Naive thymus-derived CD4-positive, alpha-beta T cell (primary cell): ENCODE results near the gene TUBGCP6. TPM values are rescaled to one million over a fixed set of nuclear protein-coding genes. Genes with fewer than 3 reads are reported as not detected.

Source experiments
- ATAC-seq: fragments of 150-1000 bp; cut with Tn5 transposase; 2 replicates; pipeline ENCODE4 v1.10.0; 2021; ENCODE audit warnings: mild to moderate bottlenecking, moderate library complexity
- CTCF ChIA-PET: fragments of 350-600 bp; sonication (Branson Sonifier 250); formaldehyde crosslinking; loops from one replicate; lab custom pipeline; 2021; ENCODE audit warnings: antibody characterized with exemption; lab: Charles Lee
- POLR2A ChIA-PET: fragments of 350-600 bp; sonication (Branson Sonifier 250); formaldehyde crosslinking; loops from one replicate; lab custom pipeline; 2021; ENCODE audit warnings: antibody characterized with exemption, inconsistent platforms; lab: Charles Lee
- DNase-seq, 9 donors: peaks; one replicate each; pipeline versions ENCODE4 v3.0.0 to v3.0.0-alpha.2; 2020 to 2022; ENCODE audit warnings: mixed read lengths in 1 of 9
- H3K27ac ChIP-seq: one replicate; pipeline ENCODE4 v1.7.0; 2013; ENCODE audit warnings: mild to moderate bottlenecking, low read depth, low read length, moderate library complexity
- H3K27me3 ChIP-seq, 2 donors: one replicate each; pipeline ENCODE4 v1.7.0; 2013; ENCODE audit warnings: low read length in 2 of 2, mild to moderate bottlenecking in 2 of 2, moderate library complexity in 2 of 2; ENCODE audit not compliant: control insufficient read depth in 2 of 2, insufficient read depth in 2 of 2
- H3K36me3 ChIP-seq, 3 experiments: 1 replicate in 2 of 3; 2 replicates in 1 of 3; pipeline ENCODE4 v1.7.0; 2013; ENCODE audit warnings: low read length in 3 of 3, mild to moderate bottlenecking in 3 of 3, moderate library complexity in 1 of 3; ENCODE audit not compliant: insufficient read depth in 3 of 3, control insufficient read depth in 2 of 3
- H3K4me1 ChIP-seq, 2 donors: one replicate each; pipeline ENCODE4 v1.7.0; 2013; ENCODE audit warnings: low read length in 2 of 2, mild to moderate bottlenecking in 2 of 2, moderate library complexity in 1 of 2; ENCODE audit not compliant: control insufficient read depth in 2 of 2, insufficient read depth in 2 of 2
- H3K4me3 ChIP-seq: 2 replicates; pipeline ENCODE4 v1.7.0; 2013; ENCODE audit warnings: mild to moderate bottlenecking, low read length
- H3K9me3 ChIP-seq, 3 experiments: 1 replicate in 2 of 3; 2 replicates in 1 of 3; pipeline ENCODE4 v1.7.0; 2013; ENCODE audit warnings: low read length in 3 of 3; ENCODE audit not compliant: control insufficient read depth in 2 of 3
- H3K27ac Mint-ChIP-seq, 9 donors: one replicate each; pipeline ENCODE4 v1.8.0; 2020 to 2022; ENCODE audit warnings: mixed read lengths in 9 of 9, mild to moderate bottlenecking in 8 of 9, moderate library complexity in 5 of 9, inconsistent platforms in 2 of 9
- H3K27me3 Mint-ChIP-seq, 5 donors: one replicate each; pipeline ENCODE4 v1.8.0; 2021 to 2022; ENCODE audit warnings: mixed read lengths in 5 of 5, mild to moderate bottlenecking in 1 of 5
- H3K36me3 Mint-ChIP-seq, 5 donors: one replicate each; pipeline ENCODE4 v1.8.0; 2020 to 2022; ENCODE audit warnings: mixed read lengths in 5 of 5, mild to moderate bottlenecking in 3 of 5, inconsistent platforms in 1 of 5
- H3K4me1 Mint-ChIP-seq, 7 donors: one replicate each; pipeline ENCODE4 v1.8.0; 2020 to 2022; ENCODE audit warnings: mixed read lengths in 7 of 7, mild to moderate bottlenecking in 3 of 7, inconsistent platforms in 1 of 7
- H3K4me3 Mint-ChIP-seq, 10 donors: one replicate each; pipeline ENCODE4 v1.8.0; 2020 to 2022; ENCODE audit warnings: mild to moderate bottlenecking in 10 of 10, mixed read lengths in 10 of 10, moderate library complexity in 6 of 10, inconsistent platforms in 2 of 10
- H3K9me3 Mint-ChIP-seq, 11 donors: one replicate each; pipeline ENCODE4 v1.8.0; 2020 to 2022; ENCODE audit warnings: mixed read lengths in 11 of 11, mild to moderate bottlenecking in 4 of 11, inconsistent platforms in 1 of 11, moderate library complexity in 1 of 11
- intact Hi-C, 2 donors: fragments of 100-400 bp; cut with micrococcal nuclease; formaldehyde crosslinking; loops; one replicate each; pipeline ENCODE4 v1.15.1; 2023
- polyA plus RNA-seq, 2 donors: library from polyadenylated mRNA; unstranded; fragments of 300-500 nt; fragmentation: Illumina TruSeq; gene quantifications; one replicate each; pipeline ENCODE4 v1.2.3, GENCODE V29; 2021
- total RNA-seq, 6 experiments: library from RNA in 5 of 6; stranded (reverse) in 5 of 6; gene quantifications; 1 replicate in 5 of 6; 2 replicates in 1 of 6; pipeline ENCODE4 v1.2.3 and lab custom pipeline; 2021 to 2026

TUBGCP6 gene
- total and polyA plus RNA-seq, 7 experiments from 2014 or later, result 15.2 to 146 (median 123) TPM

DNA sequence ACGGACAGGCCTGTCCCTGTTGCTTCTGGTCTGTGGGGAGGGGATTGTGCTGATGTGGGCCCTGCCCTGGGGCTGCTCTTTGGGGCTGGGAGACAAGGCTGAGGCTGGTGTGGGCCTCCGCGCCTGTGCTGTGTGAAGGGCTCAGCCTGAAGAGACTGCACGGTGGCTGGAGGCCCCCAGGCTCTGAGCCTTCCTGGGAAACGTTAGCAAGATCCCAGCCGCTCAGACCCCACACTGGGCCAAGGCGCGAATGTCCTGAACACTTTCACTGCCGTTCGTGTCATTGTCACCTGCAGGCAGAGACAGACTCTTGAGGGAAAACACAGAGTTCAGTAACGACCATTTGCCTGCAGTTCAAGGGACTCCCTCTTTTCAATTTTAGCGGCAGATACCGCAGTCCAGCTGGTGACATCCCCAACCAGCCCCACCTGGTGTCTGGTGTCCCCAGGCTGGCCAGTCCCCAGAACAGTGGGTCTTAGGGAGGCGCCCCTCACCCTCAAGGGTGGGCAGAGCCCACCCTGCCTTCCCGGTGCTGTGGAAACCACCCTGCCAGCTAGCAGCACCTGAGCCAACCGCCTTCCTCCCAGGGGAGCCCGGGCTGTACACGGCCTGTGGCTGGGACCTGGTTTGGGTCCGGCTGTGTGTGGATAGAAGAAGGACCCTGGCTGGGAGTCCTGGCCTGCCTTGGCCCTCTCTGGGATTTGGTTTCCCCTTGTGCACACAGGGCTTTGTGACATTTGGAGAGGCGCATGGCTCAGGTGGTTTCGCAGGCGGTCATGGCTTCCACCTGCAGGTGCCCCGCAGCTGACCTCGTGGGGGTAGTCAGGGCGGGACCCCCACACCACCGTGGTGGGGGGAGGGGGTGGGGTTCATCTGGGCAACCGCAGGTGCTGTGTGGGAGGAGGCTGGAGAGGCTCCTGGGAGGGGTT, 68.6 kb downstream of the TUBGCP6 start:
- H3K9me3 Mint-ChIP-seq, result peaks cover 0 to 3% (median 0%) of the 10 kb centered on the region in 11 donors
- H3K36me3 ChIP-seq, result no peaks in the 10 kb centered on the region
- H3K9me3 ChIP-seq, result no peaks in the 10 kb centered on the region
- no peaks in the 10 kb centered on the region for H3K4me1 ChIP-seq
- H3K36me3 Mint-ChIP-seq, result no peaks in the 10 kb centered on the region
- peaks cover under 1 to 37% (median 13%) of the 10 kb centered on the region in 5 donors for H3K27me3 Mint-ChIP-seq
- no peak overlapping the region for H3K27ac ChIP-seq
- H3K27ac Mint-ChIP-seq, result no peak overlapping the region
- no peak overlapping the region for H3K4me3 Mint-ChIP-seq
- DNase-seq (no peak), ATAC-seq (no peak)
- ChIA-PET POLR2A (interaction anchor here (2.0 kb wide), 1 partner anchor 11 kb away, joined by 5 read pairs; no protein-coding TSS in a partner anchor), CTCF (no interaction called here)
- peaks cover 0 to 6% (median 4%) of the 10 kb centered on the region in 7 donors for H3K4me1 Mint-ChIP-seq
- no peak overlapping the region for H3K4me3 ChIP-seq
- intact Hi-C loops, result loop anchor here in 1 of 2 donors (1.0 to 10.0 kb wide), 2 partner anchors 7 to 181 kb away; no protein-coding TSS in a partner anchor
- H3K27me3 ChIP-seq, result no peaks in the 10 kb centered on the region

DNA sequence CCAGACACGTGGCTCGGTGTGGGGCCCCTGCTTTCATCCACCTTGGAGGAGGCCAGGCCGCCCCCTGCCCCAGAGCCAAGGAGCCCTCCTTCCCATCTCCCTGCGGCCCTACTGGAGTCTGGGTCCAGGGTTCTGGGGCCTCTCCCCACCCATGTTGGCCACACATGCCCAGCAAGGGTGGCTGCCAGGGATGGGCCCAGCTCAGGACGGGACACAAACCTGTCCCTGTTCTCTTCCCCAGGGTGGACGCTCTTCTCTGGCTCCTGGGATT, 69.7 kb downstream of the TUBGCP6 start:
- Mint-ChIP-seq H3K4me3 (peak overlapping the region in 1 of 10 donors; percentile 61), H3K9me3 (peaks cover 0 to 3% (median 0%) of the 10 kb centered on the region in 11 donors), H3K27me3 (peaks cover 5 to 41% (median 17%) of the 10 kb centered on the region in 5 donors), H3K36me3 (no peaks in the 10 kb centered on the region), H3K27ac (no peak overlapping the region), H3K4me1 (peaks cover 0 to 8% (median 4%) of the 10 kb centered on the region in 7 donors)
- Histone ChIP-seq H3K27ac (no peak overlapping the region), H3K9me3 (no peaks in the 10 kb centered on the region), H3K4me3 (no peak overlapping the region), H3K36me3 (no peaks in the 10 kb centered on the region), H3K4me1 (no peaks in the 10 kb centered on the region), H3K27me3 (no peaks in the 10 kb centered on the region)
- intact Hi-C loops, result loop anchor here in 1 of 2 donors (1.0 to 10.0 kb wide), 2 partner anchors 8 to 180 kb away; no protein-coding TSS in a partner anchor
- DNase-seq (no peak), ATAC-seq (no peak)
- CTCF ChIA-PET, result no interaction called here
- POLR2A ChIA-PET, result interaction anchor here (0.6 to 2.0 kb wide), 2 partner anchors 12 to 13 kb away, joined by 3 to 5 read pairs; no protein-coding TSS in a partner anchor

DNA sequence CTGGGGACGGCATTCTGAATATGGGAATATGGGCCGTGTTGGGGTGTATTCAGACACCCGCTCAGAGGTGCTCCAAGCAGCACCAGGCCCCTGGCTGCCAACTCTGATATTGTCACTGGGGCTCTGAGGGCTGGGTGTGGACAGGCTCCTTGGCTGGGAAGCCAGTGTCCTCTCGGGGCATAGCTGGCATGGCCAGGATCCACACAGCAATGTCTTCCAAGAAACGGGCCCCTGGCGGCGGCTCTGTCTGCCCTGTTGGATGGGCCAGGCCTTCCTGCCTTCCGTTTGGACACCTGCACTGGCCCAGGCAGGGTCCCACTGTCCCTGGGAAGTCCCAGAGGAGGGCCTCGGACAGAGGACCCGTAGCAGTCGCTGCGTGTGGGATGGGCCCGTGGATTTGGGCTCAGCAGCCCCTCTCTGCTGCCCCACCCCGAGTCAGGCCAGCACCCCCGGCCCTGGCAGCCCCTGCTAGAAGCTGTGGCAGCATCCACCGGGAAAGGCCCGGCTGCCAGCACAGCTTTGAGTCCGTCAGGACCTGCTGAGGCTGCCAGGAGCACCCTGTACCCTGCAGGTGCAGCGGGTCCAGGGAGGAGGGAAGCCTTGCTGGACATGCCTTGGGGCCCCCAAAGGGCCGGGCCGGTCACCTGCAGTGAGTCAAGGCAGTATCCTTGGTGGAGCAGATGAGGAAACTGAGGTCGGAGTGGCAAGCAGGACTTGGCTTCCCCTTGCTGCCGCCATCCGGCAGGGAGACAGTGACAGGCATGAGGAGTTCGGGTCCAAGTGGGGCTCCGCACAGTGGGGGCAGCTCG, 70.2 kb downstream of the TUBGCP6 start:
- Histone ChIP-seq H3K36me3 (no peaks in the 10 kb centered on the region), H3K27me3 (no peaks in the 10 kb centered on the region), H3K4me1 (no peaks in the 10 kb centered on the region), H3K4me3 (no peak overlapping the region), H3K9me3 (no peaks in the 10 kb centered on the region), H3K27ac (no peak overlapping the region)
- H3K4me3 Mint-ChIP-seq, result no peak overlapping the region
- peaks cover 0 to 3% (median 0%) of the 10 kb centered on the region in 11 donors for H3K9me3 Mint-ChIP-seq
- no peak overlapping the region for H3K27ac Mint-ChIP-seq
- intact Hi-C loops, result loop anchor here in 1 of 2 donors (1.0 to 10.0 kb wide), 2 partner anchors 9 to 180 kb away; no protein-coding TSS in a partner anchor
- ChIA-PET CTCF (no interaction called here), POLR2A (no interaction called here)
- H3K27me3 Mint-ChIP-seq, result peaks cover 5 to 38% (median 14%) of the 10 kb centered on the region in 5 donors
- DNase-seq, result peak in 1 of 9 donors; percentile 8
- H3K4me1 Mint-ChIP-seq, result peaks cover 0 to 4% (median 1%) of the 10 kb centered on the region in 7 donors
- no peak for ATAC-seq
- no peaks in the 10 kb centered on the region for H3K36me3 Mint-ChIP-seq

DNA sequence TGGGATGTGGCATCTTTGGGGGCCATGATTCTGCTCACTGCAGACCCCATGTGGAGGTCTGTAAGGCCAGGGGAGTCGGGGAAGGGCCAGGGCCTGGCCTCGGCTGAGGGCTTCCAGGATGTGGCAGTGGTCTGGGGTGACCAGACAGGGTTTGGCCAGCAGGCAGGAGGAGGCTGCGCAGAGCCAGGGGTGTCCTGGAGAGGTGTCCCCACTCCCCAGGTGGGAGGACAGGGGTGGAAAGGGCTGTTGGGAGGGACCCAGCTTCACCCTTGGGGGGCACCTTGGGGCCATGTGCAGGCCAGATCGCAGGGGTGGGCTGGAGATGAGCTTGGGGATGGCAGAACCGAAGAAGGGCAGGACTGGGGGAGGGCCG, 70.9 kb downstream of the TUBGCP6 start:
- intact Hi-C loops, result loop anchor here in 1 of 2 donors (10.0 kb wide), 1 partner anchor 179 kb away; no protein-coding TSS in a partner anchor
- Mint-ChIP-seq H3K27ac (no peak overlapping the region), H3K36me3 (no peaks in the 10 kb centered on the region), H3K4me3 (peak overlapping the region in 2 of 10 donors; percentile 8 to 38), H3K9me3 (peaks cover 0 to 3% (median 0%) of the 10 kb centered on the region in 11 donors), H3K4me1 (peaks cover 0 to 4% (median 3%) of the 10 kb centered on the region in 7 donors), H3K27me3 (peaks cover 8 to 40% (median 16%) of the 10 kb centered on the region in 5 donors)
- Histone ChIP-seq H3K4me3 (no peak overlapping the region), H3K27me3 (peaks cover 0 to 4% of the 10 kb centered on the region in 2 donors), H3K4me1 (no peaks in the 10 kb centered on the region), H3K9me3 (no peaks in the 10 kb centered on the region), H3K27ac (no peak overlapping the region), H3K36me3 (no peaks in the 10 kb centered on the region)
- POLR2A ChIA-PET, result no interaction called here
- ATAC-seq, result no peak
- no peak for DNase-seq
- CTCF ChIA-PET, result no interaction called here

DNA sequence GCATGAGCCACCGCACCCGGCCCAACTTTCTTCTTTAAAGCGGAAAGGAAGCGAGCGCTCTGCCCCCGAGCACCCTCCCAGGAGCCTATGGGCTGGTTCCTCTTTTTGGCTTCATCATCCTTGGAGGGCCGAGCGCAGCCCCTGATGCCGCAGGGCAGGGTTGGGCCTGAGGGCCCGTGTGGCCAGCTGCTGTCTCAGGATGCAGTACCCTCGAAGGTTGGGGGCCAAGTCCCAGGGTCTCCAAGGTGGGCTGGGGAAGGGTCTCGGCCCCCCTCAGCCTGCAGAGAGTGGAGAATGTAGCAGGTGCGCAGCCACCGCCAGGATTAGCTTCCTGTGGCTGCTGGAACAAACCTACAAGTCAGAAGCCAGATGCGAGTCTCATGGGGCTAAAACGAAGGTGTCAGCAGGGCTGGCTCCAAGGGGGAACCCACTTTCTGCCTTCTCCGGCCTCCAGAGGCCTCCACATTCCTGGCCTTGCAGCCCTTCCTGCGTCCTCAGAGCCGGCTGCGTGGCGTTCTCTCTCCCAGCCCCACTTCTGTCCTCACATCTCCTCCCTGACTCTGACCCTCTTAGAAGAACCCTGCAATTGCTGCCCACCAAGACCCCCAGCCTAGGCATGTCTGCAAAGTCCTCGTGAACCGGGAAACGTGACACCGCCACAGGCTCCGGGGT, 71.4 kb downstream of the TUBGCP6 start:
- Histone ChIP-seq H3K4me3 (no peak overlapping the region), H3K4me1 (no peaks in the 10 kb centered on the region), H3K27me3 (peaks cover 0 to 4% of the 10 kb centered on the region in 2 donors), H3K36me3 (no peaks in the 10 kb centered on the region), H3K27ac (no peak overlapping the region), H3K9me3 (no peaks in the 10 kb centered on the region)
- no peak overlapping the region for H3K27ac Mint-ChIP-seq
- intact Hi-C loops, result loop anchor here in 1 of 2 donors (10.0 kb wide), 1 partner anchor 179 kb away; no protein-coding TSS in a partner anchor
- ChIA-PET POLR2A (no interaction called here), CTCF (no interaction called here)
- peaks cover 0 to 6% (median 3%) of the 10 kb centered on the region in 7 donors for H3K4me1 Mint-ChIP-seq
- DNase-seq, result peak in 1 of 9 donors; percentile 6
- H3K9me3 Mint-ChIP-seq, result peaks cover 0 to 3% (median 0%) of the 10 kb centered on the region in 11 donors
- H3K4me3 Mint-ChIP-seq, result peak overlapping the region in 2 of 10 donors; percentile 38 to 83
- no peaks in the 10 kb centered on the region for H3K36me3 Mint-ChIP-seq
- peak; percentile 51 for ATAC-seq
- H3K27me3 Mint-ChIP-seq, result peaks cover 13 to 45% (median 21%) of the 10 kb centered on the region in 5 donors

DNA sequence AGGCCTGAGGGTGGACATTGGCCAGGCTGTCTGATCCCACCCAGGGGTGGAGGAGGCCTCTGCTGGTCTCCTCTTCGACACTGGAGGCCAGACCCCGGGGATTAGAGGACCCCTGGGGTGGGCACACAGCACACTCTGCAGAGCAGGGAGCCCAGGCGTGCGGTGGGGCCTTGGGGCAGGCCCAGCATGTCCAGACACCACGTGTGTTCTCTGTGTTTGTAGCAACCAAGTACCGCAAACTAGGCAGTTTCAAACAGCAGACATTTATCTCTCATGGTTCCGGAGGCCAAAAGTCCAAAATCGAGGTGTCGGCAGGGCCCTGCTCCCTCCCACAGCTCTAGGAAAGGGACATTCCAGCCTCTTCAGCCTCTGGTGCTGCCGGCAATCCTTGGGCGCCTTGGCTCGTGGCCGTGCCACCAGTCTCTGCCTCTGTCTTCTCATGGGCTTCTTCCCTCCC, 72.8 kb downstream of the TUBGCP6 start:
- Histone ChIP-seq H3K36me3 (no peaks in the 10 kb centered on the region), H3K27me3 (peaks cover 0 to 4% of the 10 kb centered on the region in 2 donors), H3K4me3 (no peak overlapping the region), H3K4me1 (no peaks in the 10 kb centered on the region), H3K9me3 (no peaks in the 10 kb centered on the region), H3K27ac (no peak overlapping the region)
- intact Hi-C loops, result loop anchor here (2.0 to 10.0 kb wide), 2 partner anchors 19 to 177 kb away; no protein-coding TSS in a partner anchor
- Mint-ChIP-seq H3K27ac (peak overlapping the region in 1 of 9 donors; percentile 38), H3K4me3 (peak overlapping the region in 8 of 10 donors; percentile 17 to 83 (median 38)), H3K27me3 (peaks cover 20 to 47% (median 32%) of the 10 kb centered on the region in 5 donors), H3K4me1 (peaks cover 0 to 6% (median 2%) of the 10 kb centered on the region in 7 donors), H3K9me3 (no peaks in the 10 kb centered on the region), H3K36me3 (no peaks in the 10 kb centered on the region)
- ATAC-seq (no peak), DNase-seq (no peak)
- ChIA-PET POLR2A (no interaction called here), CTCF (no interaction called here)
